ENCODE results near the gene SOCS4.

DNA sequence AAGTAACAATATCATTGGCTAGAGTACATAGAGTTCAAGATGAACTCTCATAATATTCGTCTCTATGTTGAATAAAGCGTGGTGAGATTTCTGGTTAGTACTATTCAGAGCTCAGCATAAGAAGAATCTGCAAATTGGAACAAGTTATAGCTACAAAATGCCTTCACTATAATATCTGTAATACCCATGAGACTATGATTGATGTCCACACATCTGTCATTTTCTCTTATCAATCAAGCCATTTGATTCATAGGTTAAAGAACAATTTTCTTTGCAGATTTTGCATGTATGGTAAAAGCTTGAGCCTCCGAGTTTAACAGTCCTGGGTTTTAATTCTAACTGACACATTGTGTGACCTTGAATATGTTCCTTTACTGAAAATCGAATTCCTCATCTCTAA, 1.4 kb downstream of the SOCS4 start:
- TF ChIP-seq, protein P1, sequence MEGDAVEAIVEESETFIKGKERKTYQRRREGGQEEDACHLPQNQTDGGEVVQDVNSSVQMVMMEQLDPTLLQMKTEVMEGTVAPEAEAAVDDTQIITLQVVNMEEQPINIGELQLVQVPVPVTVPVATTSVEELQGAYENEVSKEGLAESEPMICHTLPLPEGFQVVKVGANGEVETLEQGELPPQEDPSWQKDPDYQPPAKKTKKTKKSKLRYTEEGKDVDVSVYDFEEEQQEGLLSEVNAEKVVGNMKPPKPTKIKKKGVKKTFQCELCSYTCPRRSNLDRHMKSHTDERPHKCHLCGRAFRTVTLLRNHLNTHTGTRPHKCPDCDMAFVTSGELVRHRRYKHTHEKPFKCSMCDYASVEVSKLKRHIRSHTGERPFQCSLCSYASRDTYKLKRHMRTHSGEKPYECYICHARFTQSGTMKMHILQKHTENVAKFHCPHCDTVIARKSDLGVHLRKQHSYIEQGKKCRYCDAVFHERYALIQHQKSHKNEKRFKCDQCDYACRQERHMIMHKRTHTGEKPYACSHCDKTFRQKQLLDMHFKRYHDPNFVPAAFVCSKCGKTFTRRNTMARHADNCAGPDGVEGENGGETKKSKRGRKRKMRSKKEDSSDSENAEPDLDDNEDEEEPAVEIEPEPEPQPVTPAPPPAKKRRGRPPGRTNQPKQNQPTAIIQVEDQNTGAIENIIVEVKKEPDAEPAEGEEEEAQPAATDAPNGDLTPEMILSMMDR (IDR thresholded peaks at IDR 0.05; ENCODE audit: insufficient read depth, low read length, poor library complexity, severe bottlenecking), result no peak
- no peak for TF ChIP-seq EZH2phosphoT487 (conservative IDR thresholded peaks at IDR 0.05; ENCODE audit: low read length)

Data from SU-DHL-6 (cell line).